Heart left ventricle (tissue), 16 donors: Measurements from ENCODE around the gene SF3B2. TPM values are rescaled to one million over a fixed set of nuclear protein-coding genes. Genes with fewer than 3 reads are reported as not detected.

ENCODE experiments used
- ATAC-seq, 4 donors: fragments of 200-7000 bp; cut with Tn5 transposase; one replicate each; pipeline ENCODE4 v1.9.1; 2020 to 2022; ENCODE audit warnings: moderate library complexity in 4 of 4, mild to moderate bottlenecking in 3 of 4, moderate number of reproducible peaks in 1 of 4
- DNase-seq, 5 donors: peaks; one replicate each; pipeline ENCODE4 v3.0.0-alpha.2; 2020
- H3K27ac ChIP-seq, 12 donors: fragments of 200-600 bp; sonication (generic) in 4 of 12; one replicate each; pipeline versions ENCODE4 v1.5.0 to v1.8.0; 2016 to 2022; ENCODE audit warnings: mild to moderate bottlenecking in 2 of 12
- H3K27me3 ChIP-seq, 9 donors: fragments of 200-600 bp; sonication (generic) in 2 of 9; one replicate each; pipeline versions ENCODE4 v1.5.1 to v1.8.0; 2016 to 2022; ENCODE audit warnings: mild to moderate bottlenecking in 3 of 9
- H3K36me3 ChIP-seq, 9 donors: fragments of 200-600 bp; sonication (generic) in 2 of 9; one replicate each; pipeline versions ENCODE4 v1.5.0 to v1.8.0; 2018 to 2022; ENCODE audit warnings: mild to moderate bottlenecking in 2 of 9
- H3K4me1 ChIP-seq, 12 donors: fragments of 200-600 bp; sonication (generic) in 4 of 12; one replicate each; pipeline versions ENCODE4 v1.5.0 to v1.8.0; 2016 to 2022; ENCODE audit warnings: mild to moderate bottlenecking in 3 of 12
- H3K4me3 ChIP-seq, 12 donors: fragments of 200-600 bp; sonication (generic) in 4 of 12; one replicate each; pipeline versions ENCODE4 v1.5.0 to v1.8.0; 2017 to 2022; ENCODE audit warnings: mild to moderate bottlenecking in 9 of 12, moderate library complexity in 4 of 12
- H3K9me3 ChIP-seq, 12 donors: fragments of 200-600 bp; sonication (generic) in 4 of 12; one replicate each; pipeline versions ENCODE4 v1.5.0 to v1.8.0; 2016 to 2022; ENCODE audit warnings: mild to moderate bottlenecking in 1 of 12
- POLR2A ChIP-seq, 2 donors: fragments of 450-650 bp; IDR thresholded peaks; one replicate each; pipeline ENCODE4 v1.6.1; 2017; ENCODE audit warnings: antibody characterized with exemption in 2 of 2, mild to moderate bottlenecking in 2 of 2, moderate library complexity in 2 of 2
- WGBS, 4 donors: extraction: QIAGEN DNeasy Blood & Tissue Kit in 2 of 4; methylation state at CpG; one replicate each; pipeline versions ENCODE4 v1.1.5 to v1.1.7; 2013 to 2018; 5-methylcytosine and 5-hydroxymethylcytosine counted together
- intact Hi-C, 10 donors: fragments of 100-400 bp; cut with DNase I; formaldehyde crosslinking; loops; one replicate each; pipeline versions ENCODE4 v1.11.1 to v1.14.2; 2022
- polyA plus RNA-seq, 2 donors: library from polyadenylated mRNA; stranded (reverse); fragments of 200-250 nt; gene quantifications; one replicate each; pipeline ENCODE4 v1.2.3, GENCODE V29; 2013
- total RNA-seq, 9 donors: library from RNA; depleted of rRNA in 2 of 9; stranded (reverse); fragments of >200 nt in 2 of 9; fragmentation: NEBNext Ultra II Directional in 3 of 9; extraction: Animal tissue kit (Norgen Biotek cat#: 25700) in 3 of 9; gene quantifications; one replicate each; pipeline versions ENCODE4 v1.1.0 to v1.2.4, GENCODE V29; 2016 to 2023
- TF ChIP-seq, protein P1 (sequence below), 12 donors: fragments of 200-600 bp; sonication (generic) in 4 of 12; IDR thresholded peaks; one replicate each; pipeline versions ENCODE4 v1.5.0 to v1.8.0; 2018 to 2022; ENCODE audit warnings: antibody characterized with exemption in 12 of 12, mild to moderate bottlenecking in 5 of 12
- donor health status: ischemic (EF 13 %, LVEDD 7.1; RV severe dilation, severe dysfunction).
- donor health status: healthy with polysubstance abuse.
- donor health status: DM: no; HTN: yes; CAD: no.
- donor health status: DM: no; HTN: no; CAD: no.
- donor health status: ischemic (EF 25% LVEDD 6.9; RV normal size, moderate dysfunction).
- donor health status: ischemic (EF 25% LVEDD 5.7; RV mildly dilated, moderate dysfunction).
- donor health status: healthy.
- donor health status: DM: yes; HTN: yes; CAD: no.
- donor health status: ischemic (EF 35%, LVEDD 5.7; RV mildly dilated, moderate dysfunction).
- donor health status: nonischemic (EF 11% LVEDD 7.7; RV severe dilation, severe dysfunction).
- donor health status: DM: yes; HTN: yes; CAD: no.
- donor health status: PGD.
- donor health status: ischemic (EF 29% LVEDD 5.4; RV normal size, mild dysfunction).
- donor health status: nonischemic (EF 23%, LVEDD 6.1; RV moderate dilation, normal function).

Gene SF3B2
- total and polyA plus RNA-seq, 11 donors: 43.5 to 106 (median 79.6) TPM

DNA sequence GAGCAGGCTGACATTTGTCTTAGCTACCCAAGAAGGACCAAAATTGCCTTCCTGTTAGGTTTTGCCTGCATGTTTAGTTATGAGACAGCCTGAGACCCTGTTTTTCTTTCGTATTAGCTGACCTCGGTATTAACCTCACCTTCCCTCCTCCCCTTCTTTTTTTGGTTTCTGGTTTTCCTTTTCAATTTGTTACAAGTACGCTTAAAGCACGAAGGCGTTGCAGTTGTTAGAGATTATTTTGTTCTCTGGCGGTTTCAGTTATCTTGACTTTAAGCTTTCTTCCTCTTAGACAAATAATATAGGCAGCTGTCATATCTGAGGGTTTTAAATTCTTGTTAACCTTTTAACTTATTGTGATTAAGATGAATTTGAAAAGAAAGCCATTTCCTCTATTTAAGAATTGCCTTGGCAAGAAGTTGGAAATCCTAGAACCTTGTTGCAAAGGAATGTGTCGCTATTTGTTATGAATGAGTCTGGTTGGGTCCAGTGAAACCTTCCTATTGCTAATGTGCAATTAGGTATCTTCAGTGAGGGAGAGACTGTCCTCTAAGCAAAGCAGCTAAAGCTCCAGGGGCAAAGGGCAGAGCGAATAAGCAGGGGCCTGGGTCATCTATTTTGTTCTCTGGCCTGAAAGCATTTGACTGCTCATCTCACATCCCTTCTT lies 63.6 kb downstream of the SF3B2 start:
- peaks cover 6 to 99% (median 52%) of the 10 kb centered on the region in 12 donors for H3K4me1 ChIP-seq
- ATAC-seq (no peak), DNase-seq (no peak)
- H3K27ac ChIP-seq: peak overlapping the region in 1 of 12 donors; percentile 82
- H3K27me3 ChIP-seq: no peaks in the 10 kb centered on the region
- H3K4me3 ChIP-seq: peak overlapping the region in 1 of 12 donors; percentile 2
- H3K9me3 ChIP-seq: no peaks in the 10 kb centered on the region
- TF ChIP-seq, protein P1, sequence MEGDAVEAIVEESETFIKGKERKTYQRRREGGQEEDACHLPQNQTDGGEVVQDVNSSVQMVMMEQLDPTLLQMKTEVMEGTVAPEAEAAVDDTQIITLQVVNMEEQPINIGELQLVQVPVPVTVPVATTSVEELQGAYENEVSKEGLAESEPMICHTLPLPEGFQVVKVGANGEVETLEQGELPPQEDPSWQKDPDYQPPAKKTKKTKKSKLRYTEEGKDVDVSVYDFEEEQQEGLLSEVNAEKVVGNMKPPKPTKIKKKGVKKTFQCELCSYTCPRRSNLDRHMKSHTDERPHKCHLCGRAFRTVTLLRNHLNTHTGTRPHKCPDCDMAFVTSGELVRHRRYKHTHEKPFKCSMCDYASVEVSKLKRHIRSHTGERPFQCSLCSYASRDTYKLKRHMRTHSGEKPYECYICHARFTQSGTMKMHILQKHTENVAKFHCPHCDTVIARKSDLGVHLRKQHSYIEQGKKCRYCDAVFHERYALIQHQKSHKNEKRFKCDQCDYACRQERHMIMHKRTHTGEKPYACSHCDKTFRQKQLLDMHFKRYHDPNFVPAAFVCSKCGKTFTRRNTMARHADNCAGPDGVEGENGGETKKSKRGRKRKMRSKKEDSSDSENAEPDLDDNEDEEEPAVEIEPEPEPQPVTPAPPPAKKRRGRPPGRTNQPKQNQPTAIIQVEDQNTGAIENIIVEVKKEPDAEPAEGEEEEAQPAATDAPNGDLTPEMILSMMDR (IDR thresholded peaks at IDR 0.05): no peak
- no peak for TF ChIP-seq POLR2A (IDR thresholded peaks at IDR 0.05)
- intact Hi-C loops: loop anchor here in 3 of 10 donors (5.0 kb wide), 1 partner anchor 43 kb away; the partner anchor contains the start of gene PACS1 (in 3 of the 3)
- 59 to 72% (median 70%) methylated on average over 8 of the region's 8 CpGs for WGBS, 4 donors
- no peaks in the 10 kb centered on the region for H3K36me3 ChIP-seq

DNA sequence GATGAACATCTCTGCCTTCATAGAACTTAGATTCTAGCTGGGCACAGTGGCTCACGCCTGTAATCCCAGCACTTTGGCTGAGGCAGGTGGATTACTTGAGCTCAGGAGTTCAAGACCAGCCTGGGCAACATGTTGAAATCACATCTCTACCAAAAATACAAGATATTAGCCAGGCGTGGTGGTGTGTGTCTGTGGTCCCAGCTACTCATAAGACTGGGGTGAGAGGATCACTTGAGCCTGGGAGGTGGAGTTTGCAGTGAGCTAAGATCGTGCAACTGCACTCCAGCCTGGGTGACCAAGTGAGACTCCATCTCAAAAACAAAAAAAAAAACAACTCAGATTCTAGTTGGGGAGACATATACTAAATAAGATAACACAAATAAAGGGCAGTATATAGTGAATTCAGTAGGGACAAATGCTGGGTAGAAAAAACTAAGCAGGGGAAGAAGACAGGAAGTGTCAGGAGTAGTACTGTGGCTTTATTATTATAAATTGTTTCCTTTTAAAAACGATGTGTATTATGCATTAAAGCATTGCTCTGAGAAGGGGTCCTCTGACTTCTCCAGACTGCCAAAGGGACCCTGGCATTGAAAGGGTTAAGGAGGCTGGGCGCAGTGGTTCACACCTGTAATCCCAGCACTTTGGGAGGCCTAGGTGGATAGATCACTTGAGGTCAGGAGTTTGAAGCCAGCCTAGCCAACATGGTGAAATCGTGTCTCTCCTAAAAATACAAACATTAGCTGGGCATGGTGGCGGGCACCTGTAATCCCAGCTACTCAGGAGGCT lies 64.6 kb downstream of the SF3B2 start:
- Histone ChIP-seq H3K4me1 (peaks cover 6 to 90% (median 52%) of the 10 kb centered on the region in 12 donors), H3K4me3 (no peak overlapping the region), H3K27me3 (no peaks in the 10 kb centered on the region), H3K27ac (peak overlapping the region in 1 of 12 donors; percentile 82), H3K9me3 (peaks cover 0 to 5% (median 0%) of the 10 kb centered on the region in 12 donors), H3K36me3 (no peaks in the 10 kb centered on the region)
- TF ChIP-seq POLR2A (IDR thresholded peaks at IDR 0.05): no peak
- TF ChIP-seq, protein P1 (IDR thresholded peaks at IDR 0.05): no peak
- intact Hi-C loops: loop anchor here in 3 of 10 donors (5.0 kb wide), 1 partner anchor 44 kb away; the partner anchor contains the start of gene PACS1 (in 3 of the 3)
- ATAC-seq (no peak), DNase-seq (no peak)
- 67 to 76% (median 72%) methylated on average over 7 of the region's 7 CpGs for WGBS, 4 donors

DNA sequence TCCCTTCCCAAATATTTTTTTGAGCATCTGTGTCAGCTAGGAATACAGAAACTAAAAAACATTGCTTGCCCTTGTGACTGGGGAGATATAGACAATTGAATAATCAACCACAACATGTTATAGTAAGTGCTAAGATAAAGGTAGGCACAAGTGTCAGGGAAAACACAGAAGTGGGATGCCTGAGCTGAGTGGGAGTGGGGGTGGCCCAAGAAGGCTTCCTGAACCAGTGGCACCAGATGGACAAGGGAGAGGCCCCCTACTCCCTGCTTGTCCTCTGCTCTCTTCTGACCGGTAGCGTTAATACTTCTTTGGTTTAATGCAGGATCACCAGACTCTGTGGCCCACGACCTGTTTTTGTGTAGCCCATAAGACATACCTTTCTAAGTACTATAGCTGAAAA lies 66.7 kb downstream of the SF3B2 start:
- TF ChIP-seq, protein P1 (IDR thresholded peaks at IDR 0.05): no peak
- no peak for TF ChIP-seq POLR2A (IDR thresholded peaks at IDR 0.05)
- peak; percentile 15 to 45 (median 31) for ATAC-seq

More for the DNA sequence above, 66.7 kb downstream of the SF3B2 start:
- Histone ChIP-seq H3K27ac (peak overlapping the region; percentile 37 to 84 (median 66)), H3K36me3 (no peaks in the 10 kb centered on the region), H3K4me1 (peaks cover 0 to 69% (median 36%) of the 10 kb centered on the region in 12 donors), H3K9me3 (peaks cover 0 to 12% (median 0%) of the 10 kb centered on the region in 12 donors), H3K27me3 (no peaks in the 10 kb centered on the region), H3K4me3 (no peak overlapping the region)
- intact Hi-C loops: loop anchor here in 3 of 10 donors (5.0 kb wide), 1 partner anchor 47 kb away; the partner anchor contains the start of gene PACS1 (in 3 of the 3)
- 37 to 50% (median 45%) methylated on average over 3 of the region's 3 CpGs for WGBS, 4 donors
- no peak for DNase-seq

Other genes with a start within 250 kb of the SF3B2 start
- gene SNX32, start 218.4 kb upstream of the SF3B2 start, total RNA-seq: under 1 TPM in 4 of 9 donors, not detected in 5; 0.13 to 0.52 (median 0.37) TPM
- under 1 TPM; 0.11 to 0.54 TPM for gene SNX32, start 218.4 kb upstream of the SF3B2 start, polyA plus RNA-seq
- 100 to 1,000 TPM; 289 to 839 (median 424) TPM for gene CFL1, start 194.2 kb upstream of the SF3B2 start, total RNA-seq
- 100 to 1,000 TPM; 289 to 973 TPM for gene CFL1, start 194.2 kb upstream of the SF3B2 start, polyA plus RNA-seq
- 10 to 100 TPM; 24.6 to 39.6 (median 35.5) TPM for gene MUS81, start 191.9 kb upstream of the SF3B2 start, total RNA-seq
- 10 to 100 TPM; 53.0 to 56.1 TPM for gene MUS81, start 191.9 kb upstream of the SF3B2 start, polyA plus RNA-seq
- gene EFEMP2, start 179.6 kb upstream of the SF3B2 start, total RNA-seq: 100 to 1,000 TPM in 3 of 9 donors, 10 to 100 TPM in 6; 67.7 to 123 (median 88.7) TPM
- gene EFEMP2, start 179.6 kb upstream of the SF3B2 start, polyA plus RNA-seq: 10 to 100 TPM; 43.6 to 86.6 TPM
- 1 to 10 TPM in 3 of 9 donors, under 1 TPM in 5, not detected in 1; 0.16 to 9.4 (median 0.90) TPM for gene CTSW, start 172.5 kb upstream of the SF3B2 start, total RNA-seq
- under 1 TPM; 0.17 to 0.53 TPM for gene CTSW, start 172.5 kb upstream of the SF3B2 start, polyA plus RNA-seq
- 10 to 100 TPM; 48.2 to 93.9 (median 57.3) TPM for gene FIBP, start 163.9 kb upstream of the SF3B2 start, total RNA-seq
- 10 to 100 TPM; 35.0 to 74.7 TPM for gene FIBP, start 163.9 kb upstream of the SF3B2 start, polyA plus RNA-seq
- gene CCDC85B, start 161.7 kb upstream of the SF3B2 start, total RNA-seq: 10 to 100 TPM; 32.3 to 78.1 (median 36.9) TPM
- gene CCDC85B, start 161.7 kb upstream of the SF3B2 start, polyA plus RNA-seq: 10 to 100 TPM; 31.3 to 62.1 TPM
- gene FOSL1, start 152.0 kb upstream of the SF3B2 start, total RNA-seq: 10 to 100 TPM in 1 of 9 donors, 1 to 10 TPM in 6, under 1 TPM in 2; 0.22 to 13.7 (median 1.5) TPM
- 10 to 100 TPM in 1 of 2 donors, 1 to 10 TPM in 1; 1.2 to 48.1 TPM for gene FOSL1, start 152.0 kb upstream of the SF3B2 start, polyA plus RNA-seq
- gene C11orf68, start 133.3 kb upstream of the SF3B2 start, total RNA-seq: 10 to 100 TPM; 17.0 to 49.0 (median 39.5) TPM
- 10 to 100 TPM; 34.0 to 41.5 TPM for gene C11orf68, start 133.3 kb upstream of the SF3B2 start, polyA plus RNA-seq
- gene DRAP1, start 132.9 kb upstream of the SF3B2 start, total RNA-seq: 100 to 1,000 TPM in 4 of 9 donors, 10 to 100 TPM in 5; 76.5 to 144 (median 96.9) TPM
- gene DRAP1, start 132.9 kb upstream of the SF3B2 start, polyA plus RNA-seq: 100 to 1,000 TPM; 168 to 180 TPM
- under 1 TPM in 1 of 9 donors, not detected in 8; 0.51 TPM for gene TSGA10IP, start 106.9 kb upstream of the SF3B2 start, total RNA-seq
- not detected for gene TSGA10IP, start 106.9 kb upstream of the SF3B2 start, polyA plus RNA-seq
- gene SART1, start 90.6 kb upstream of the SF3B2 start, total RNA-seq: 10 to 100 TPM; 21.6 to 57.2 (median 31.1) TPM
- gene SART1, start 90.6 kb upstream of the SF3B2 start, polyA plus RNA-seq: 10 to 100 TPM; 40.4 to 70.1 TPM
- gene EIF1AD, start 50.2 kb upstream of the SF3B2 start, total RNA-seq: 10 to 100 TPM; 13.0 to 25.2 (median 20.7) TPM
- gene EIF1AD, start 50.2 kb upstream of the SF3B2 start, polyA plus RNA-seq: 10 to 100 TPM; 12.9 to 44.0 TPM
- gene BANF1, start 49.9 kb upstream of the SF3B2 start, total RNA-seq: 100 to 1,000 TPM in 7 of 9 donors, 10 to 100 TPM in 2; 68.7 to 227 (median 187) TPM
- gene BANF1, start 49.9 kb upstream of the SF3B2 start, polyA plus RNA-seq: 100 to 1,000 TPM; 220 to 345 TPM
- 1 to 10 TPM in 3 of 9 donors, under 1 TPM in 1, not detected in 5; 0.87 to 8.3 (median 2.3) TPM for gene CST6, start 40.4 kb upstream of the SF3B2 start, total RNA-seq
- gene CST6, start 40.4 kb upstream of the SF3B2 start, polyA plus RNA-seq: 1 to 10 TPM in 1 of 2 donors, not detected in 1; 6.3 TPM
- gene CATSPER1, start 25.9 kb upstream of the SF3B2 start, total RNA-seq: under 1 TPM in 2 of 9 donors, not detected in 7; 0.35 to 0.91 TPM
- gene CATSPER1, start 25.9 kb upstream of the SF3B2 start, polyA plus RNA-seq: under 1 TPM in 1 of 2 donors, not detected in 1; 0.12 TPM
- 1 to 10 TPM in 8 of 9 donors, under 1 TPM in 1; 0.96 to 4.9 (median 2.4) TPM for gene GAL3ST3, start 3.2 kb upstream of the SF3B2 start, total RNA-seq
- 1 to 10 TPM in 1 of 2 donors, under 1 TPM in 1; 0.08 to 1.1 TPM for gene GAL3ST3, start 3.2 kb upstream of the SF3B2 start, polyA plus RNA-seq
- 100 to 1,000 TPM in 3 of 9 donors, 10 to 100 TPM in 6; 39.2 to 151 (median 90.4) TPM for gene PACS1, start 17.9 kb downstream of the SF3B2 start, total RNA-seq
- gene PACS1, start 17.9 kb downstream of the SF3B2 start, polyA plus RNA-seq: 10 to 100 TPM; 30.6 to 40.2 TPM
- gene KLC2, start 205.3 kb downstream of the SF3B2 start, total RNA-seq: 10 to 100 TPM; 24.7 to 78.5 (median 34.0) TPM
- gene KLC2, start 205.3 kb downstream of the SF3B2 start, polyA plus RNA-seq: 10 to 100 TPM; 49.9 to 65.8 TPM
- 100 to 1,000 TPM; 111 to 149 (median 128) TPM for gene RAB1B, start 216.3 kb downstream of the SF3B2 start, total RNA-seq
- 100 to 1,000 TPM; 161 to 178 TPM for gene RAB1B, start 216.3 kb downstream of the SF3B2 start, polyA plus RNA-seq
- under 1 TPM in 2 of 9 donors, not detected in 7; 0.25 to 0.40 TPM for gene CNIH2, start 225.8 kb downstream of the SF3B2 start, total RNA-seq
- under 1 TPM in 1 of 2 donors, not detected in 1; 0.08 TPM for gene CNIH2, start 225.8 kb downstream of the SF3B2 start, polyA plus RNA-seq
- gene YIF1A, start 236.8 kb downstream of the SF3B2 start, total RNA-seq: 10 to 100 TPM; 41.6 to 93.0 (median 65.3) TPM
- gene YIF1A, start 236.8 kb downstream of the SF3B2 start, polyA plus RNA-seq: 100 to 1,000 TPM in 1 of 2 donors, 10 to 100 TPM in 1; 49.9 to 136 TPM
- 1 to 10 TPM in 1 of 9 donors, under 1 TPM in 3, not detected in 5; 0.09 to 7.9 (median 0.18) TPM for gene TMEM151A, start 239.5 kb downstream of the SF3B2 start, total RNA-seq
- under 1 TPM; 0.08 TPM for gene TMEM151A, start 239.5 kb downstream of the SF3B2 start, polyA plus RNA-seq